GF-D8 (cell line): ENCODE results near the gene PTPN1.
"Not testable (repeated sequence)": the region's sequence is repeated elsewhere in the genome, so short reads cannot be mapped to it uniquely, and the experiment has no call there.

Experiments used
- DNase-seq: peaks from one replicate; lab custom pipeline; 2025; lab: John Stamatoyannopoulos, UW

The PTPN1 gene

DNA sequence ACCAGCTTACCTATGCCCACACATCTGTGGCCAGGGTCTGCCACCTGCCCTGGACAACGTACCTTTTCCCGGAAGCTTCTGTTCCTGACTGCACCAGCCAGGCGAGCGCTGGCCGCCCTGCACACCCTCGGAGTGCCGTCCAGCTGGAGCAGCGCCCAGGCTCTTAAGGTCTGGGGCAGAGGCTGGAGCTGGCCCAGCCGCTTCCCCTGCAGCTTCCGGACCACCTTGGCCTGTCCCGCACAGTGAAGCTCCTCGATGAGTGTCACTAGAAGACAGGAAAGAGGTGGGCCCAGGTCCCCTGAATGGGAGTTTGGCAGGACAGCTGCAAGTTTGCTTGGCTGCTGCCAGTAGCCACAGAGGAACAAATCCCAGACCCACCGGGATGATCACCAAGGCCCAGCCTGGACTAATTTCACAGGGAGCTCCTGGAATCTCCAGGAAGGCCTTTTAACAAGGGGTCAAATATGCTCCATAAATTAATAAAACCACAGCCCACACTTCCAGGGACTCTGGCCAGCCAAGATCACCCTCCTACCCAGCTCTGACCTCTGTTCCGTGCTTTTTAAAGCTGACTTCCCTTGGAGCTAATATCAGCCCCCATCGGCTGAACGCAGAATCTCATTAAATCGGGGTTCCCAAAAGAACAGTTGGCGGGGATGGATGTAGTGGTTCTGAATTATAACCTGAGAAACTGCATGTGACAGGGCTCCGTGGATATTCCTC, 82.3 kb downstream of the PTPN1 start:
- no peak for DNase-seq

GRCh38 chr20:50593005-50593335, 82.8 kb downstream of the PTPN1 start:
- DNase-seq = no peak

DNA sequence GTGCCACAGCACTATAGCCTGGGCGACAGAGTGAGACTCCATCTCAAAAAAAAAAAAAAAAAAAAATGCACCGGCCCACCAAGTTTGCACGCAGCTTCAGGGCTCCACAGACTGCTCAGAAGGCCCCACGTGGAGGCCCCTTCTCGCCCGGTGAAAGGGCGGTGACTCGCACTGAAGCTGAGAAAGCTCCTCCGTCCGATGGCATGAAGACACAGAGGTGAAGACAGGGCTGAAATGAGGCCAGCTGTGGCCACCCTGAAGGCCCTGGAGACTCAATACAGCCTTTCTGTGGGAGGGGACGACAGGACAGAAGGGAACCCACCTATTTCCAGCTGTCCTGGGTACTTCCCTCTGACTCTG, 84.0 kb downstream of the PTPN1 start:
- DNase-seq = no peak

DNA sequence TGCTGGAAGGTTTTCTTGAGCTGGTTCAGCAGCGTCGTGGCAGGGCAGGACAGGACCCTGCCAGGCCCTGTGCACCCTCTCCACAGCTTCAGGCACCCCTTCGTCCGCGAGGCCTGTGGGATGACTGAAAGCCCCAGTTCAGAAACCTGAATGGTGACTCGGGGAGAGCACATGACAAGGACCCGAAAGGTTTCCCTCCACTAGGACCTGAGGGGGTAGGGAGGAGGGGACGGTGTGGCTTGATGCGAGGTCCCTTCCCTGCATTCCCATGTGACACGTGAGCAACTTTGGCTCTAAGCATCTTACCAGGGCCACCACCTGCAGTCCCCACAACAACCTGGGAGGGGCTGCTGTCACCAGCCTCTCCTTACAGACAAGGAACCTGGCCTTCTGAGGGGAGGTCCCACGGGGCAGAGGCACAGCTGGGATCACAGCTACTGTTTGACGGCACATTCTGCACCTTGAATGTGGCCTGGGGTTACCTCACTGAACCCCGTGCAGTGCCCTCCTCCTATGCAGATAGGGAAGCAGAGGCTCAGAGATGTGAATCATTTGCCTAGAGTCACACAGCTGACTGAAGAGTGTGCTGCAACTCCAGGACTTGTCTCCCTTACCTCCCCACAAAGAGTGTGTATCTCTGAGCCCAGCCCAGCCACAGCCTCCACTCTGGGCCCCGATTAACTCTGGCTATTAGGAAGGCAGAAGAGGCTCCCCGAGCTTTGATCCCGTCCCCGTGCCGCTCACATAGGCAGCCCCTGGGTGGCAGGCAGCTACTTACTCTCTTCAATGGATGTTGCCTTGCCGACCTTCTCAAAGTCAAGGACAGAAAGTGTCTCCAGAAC, 84.6 kb downstream of the PTPN1 start:
- no peak for DNase-seq

DNA sequence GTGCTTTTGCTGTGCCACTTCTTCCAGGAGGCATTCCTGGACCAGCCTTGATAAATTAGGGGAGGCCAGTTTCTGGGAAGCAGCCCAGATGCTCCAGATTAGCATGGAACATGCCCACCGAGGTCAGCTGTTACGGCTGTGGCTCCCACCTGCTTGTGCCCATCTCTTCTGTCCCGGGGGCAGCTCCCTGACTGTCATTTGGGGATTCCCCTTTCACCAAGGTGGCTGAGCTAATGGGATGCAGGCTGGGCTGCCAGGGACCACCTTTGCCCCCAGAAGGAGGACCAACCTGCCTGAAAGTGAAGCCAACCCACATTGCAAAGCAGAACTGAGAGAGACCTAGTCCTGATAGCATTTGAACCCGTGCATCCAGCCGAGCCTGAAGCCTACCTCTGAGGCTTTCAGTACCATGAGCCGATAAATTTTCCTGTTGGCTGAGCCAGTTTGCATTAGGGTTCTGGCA, 85.3 kb downstream of the PTPN1 start:
- no peak for DNase-seq

- DNase-seq = no peak
These were observed 86.0 kb downstream of the PTPN1 start for GRCh38 chr20:50595988-50596693.

DNA sequence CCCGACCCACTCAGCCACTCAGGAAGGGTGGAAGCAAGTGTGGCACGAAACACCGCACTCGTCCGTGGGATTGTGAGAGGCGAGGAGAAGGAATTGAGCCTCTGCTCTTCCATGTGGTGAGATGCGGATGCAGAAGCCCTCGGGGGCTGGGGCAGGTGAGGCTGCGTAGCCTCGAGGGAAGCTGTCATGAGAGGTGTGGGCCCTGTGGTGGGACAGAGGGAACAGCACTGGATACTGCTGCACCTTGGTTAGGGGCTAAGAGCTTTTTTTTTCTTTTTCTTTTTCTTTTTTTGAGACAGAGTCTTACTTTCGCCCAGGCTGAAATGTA, 86.5 kb downstream of the PTPN1 start:
- DNase-seq = no peak

- no peak for DNase-seq
These were observed 87.3 kb downstream of the PTPN1 start for GRCh38 chr20:50597406-50597969.

DNA sequence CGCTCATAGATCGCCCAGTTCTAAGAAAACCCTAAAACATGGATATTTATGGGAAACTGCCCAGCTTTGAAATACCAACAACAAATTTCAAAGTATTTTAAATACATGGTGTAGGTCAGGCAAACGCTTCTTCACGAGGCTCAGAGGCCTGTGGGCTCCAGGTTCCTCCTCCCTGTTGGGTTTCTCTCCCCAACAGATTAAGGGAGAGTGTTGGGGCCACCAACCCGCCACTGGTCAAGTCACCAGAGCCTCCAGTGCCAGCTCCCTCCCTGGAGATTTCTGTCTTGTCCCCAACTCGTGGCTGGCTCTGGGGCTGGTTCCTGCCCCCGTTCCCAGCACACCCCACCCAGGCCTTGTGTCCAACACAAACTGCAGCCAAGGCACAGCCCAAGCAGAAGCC, 87.9 kb downstream of the PTPN1 start:
- DNase-seq = no peak

DNA sequence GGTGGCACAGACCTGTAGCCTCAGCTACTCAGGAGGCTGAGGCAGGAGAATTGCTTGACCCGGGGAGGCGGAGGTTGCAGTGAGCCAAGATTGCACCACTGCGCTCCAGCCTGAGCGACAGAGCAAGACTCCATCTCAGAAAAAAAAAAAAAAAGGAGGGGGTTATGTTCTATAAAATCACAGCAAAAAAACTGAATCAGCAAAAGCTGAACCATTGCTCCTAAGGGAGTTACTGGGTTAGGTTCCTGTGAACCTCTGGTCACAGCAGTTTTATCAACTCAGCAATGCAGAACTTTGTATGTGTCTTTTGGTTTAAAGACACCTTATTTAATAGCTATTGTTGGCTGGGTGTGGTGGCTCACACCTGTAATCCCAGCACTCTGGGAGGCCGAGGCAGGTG, 88.6 kb downstream of the PTPN1 start:
- not testable (repeated sequence) for DNase-seq

- no peak for DNase-seq
These were observed 90.2 kb downstream of the PTPN1 start for GRCh38 chr20:50600281-50600895.

- no peak for DNase-seq
These were observed 91.6 kb downstream of the PTPN1 start for GRCh38 chr20:50601511-50602431.

GRCh38 chr20:50602432-50603088, 92.4 kb downstream of the PTPN1 start:
- no peak for DNase-seq

GRCh38 chr20:50604451-50604850, 94.3 kb downstream of the PTPN1 start:
- no peak for DNase-seq

DNA sequence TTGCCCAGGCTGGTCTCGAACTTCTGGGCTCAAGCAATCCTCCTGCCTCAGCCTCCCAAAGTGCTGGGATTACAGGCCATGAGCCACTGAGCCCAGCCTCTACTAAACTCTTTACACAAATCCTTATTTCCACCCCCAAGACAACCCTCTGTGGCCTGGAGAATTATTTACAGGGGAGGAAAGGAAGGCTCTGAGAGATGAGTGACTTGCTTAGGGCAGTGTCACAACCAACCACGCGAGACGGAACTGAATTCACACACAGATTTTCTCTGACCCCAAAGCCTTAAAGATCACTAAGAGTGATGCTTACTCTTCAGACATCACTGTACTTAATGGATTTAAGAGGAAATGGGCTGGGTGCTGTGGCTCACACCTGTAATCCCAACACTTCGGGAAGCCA, 95.0 kb downstream of the PTPN1 start:
- no peak for DNase-seq

GRCh38 chr20:50607436-50607835, 97.3 kb downstream of the PTPN1 start:
- DNase-seq = no peak

DNA sequence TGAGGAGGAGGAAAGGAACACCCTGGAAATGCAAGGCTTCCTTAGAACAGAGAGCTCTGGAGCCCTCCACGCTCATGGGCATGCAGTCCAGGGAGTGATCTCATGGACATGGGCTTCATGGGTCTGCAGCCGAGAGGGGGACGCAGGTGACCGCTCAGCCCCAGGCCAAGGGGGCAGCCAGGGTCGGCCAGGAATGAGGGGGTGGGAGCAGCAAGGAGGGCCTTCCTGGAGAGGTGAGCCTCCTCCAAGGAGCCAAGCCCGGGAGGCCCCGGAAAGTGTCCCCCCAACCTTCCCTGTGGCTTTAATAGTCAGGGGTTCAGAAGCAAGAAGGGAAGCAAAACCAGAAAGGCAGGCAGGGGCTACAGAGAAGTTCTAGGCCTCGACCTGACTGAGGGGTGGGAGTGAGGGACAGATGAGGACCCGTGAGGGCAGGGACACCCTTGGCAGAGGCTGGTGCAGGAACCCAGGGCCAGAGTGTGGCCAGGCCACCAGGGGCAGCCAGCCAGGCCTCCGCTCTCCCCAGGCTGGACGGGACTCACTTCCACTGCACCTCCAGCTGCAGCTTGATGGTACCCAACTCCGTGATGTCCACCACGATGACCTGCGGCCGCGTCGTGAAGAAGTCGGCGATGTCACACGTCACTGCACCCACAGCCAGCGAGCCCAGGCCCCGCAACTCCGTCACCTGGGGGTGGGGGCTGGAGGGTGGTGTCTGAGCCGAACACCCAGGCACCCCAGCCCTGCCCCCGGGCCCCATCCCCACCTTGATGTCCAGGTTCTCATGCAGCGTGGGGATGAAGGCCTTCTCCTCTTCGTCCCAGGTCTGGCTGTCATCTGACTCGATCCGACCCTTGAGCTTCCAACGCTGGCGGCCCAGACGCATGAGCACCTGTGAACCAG, 97.9 kb downstream of the PTPN1 start:
- DNase-seq = no peak

DNA sequence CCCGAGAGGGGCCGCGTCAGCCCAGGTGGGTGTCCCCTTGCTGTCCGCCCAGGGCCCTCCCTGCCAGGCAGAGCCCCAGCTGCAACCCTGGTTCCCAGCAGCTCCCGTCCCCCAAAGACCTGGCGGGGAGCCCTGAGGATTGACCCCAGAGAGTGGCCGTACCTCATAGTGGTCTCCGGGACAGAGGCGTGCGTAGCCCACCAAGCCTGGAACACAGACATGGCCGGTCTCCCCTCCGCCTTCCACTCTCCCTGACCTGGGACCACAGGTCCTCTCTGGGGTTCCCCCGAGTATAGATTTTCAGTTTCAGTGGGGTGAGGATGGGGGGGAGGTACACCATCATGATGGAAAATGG, 98.5 kb downstream of the PTPN1 start:
- DNase-seq = no peak

- no peak for DNase-seq
These were observed 99.3 kb downstream of the PTPN1 start for GRCh38 chr20:50609438-50609989.
